ENCODE results near the gene PEA15.

PEA15 gene

DNA sequence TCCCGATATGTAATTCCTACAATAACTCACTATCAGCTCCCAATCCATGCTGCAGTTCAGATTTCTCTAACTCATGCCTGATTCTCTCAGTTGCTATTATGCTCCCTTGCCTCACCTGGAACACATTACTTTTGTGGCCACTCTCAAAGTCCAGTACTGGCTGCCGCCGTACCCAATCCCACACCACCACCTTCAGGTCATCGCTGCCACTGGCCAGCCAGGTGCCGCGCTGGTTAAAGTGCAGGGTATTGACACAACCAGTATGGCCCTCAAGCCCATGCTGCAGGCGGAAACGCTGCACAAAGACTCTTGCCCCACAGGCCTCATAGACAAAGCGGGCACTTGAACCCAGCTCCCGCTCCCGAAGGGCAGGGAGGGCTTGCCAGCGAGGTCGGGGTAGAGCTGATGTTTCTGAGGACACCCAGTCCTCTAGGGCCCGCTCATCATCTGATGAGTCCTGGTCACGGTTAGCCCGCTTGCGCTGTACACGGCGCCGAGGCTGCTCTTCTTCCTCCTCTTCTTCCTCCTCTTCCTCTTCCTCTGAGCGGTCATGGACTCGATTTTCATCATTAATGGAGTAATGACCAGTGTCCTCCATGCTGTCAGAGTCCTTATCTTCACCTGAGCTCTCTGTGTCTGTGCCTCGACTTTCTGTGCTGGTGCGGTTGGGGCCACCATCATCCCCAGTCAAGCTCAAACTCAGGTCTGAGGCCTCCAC is 34.6 kb downstream of the PEA15 start:
- DNase-seq (ENCODE audit: low read depth) = no peak

DNA sequence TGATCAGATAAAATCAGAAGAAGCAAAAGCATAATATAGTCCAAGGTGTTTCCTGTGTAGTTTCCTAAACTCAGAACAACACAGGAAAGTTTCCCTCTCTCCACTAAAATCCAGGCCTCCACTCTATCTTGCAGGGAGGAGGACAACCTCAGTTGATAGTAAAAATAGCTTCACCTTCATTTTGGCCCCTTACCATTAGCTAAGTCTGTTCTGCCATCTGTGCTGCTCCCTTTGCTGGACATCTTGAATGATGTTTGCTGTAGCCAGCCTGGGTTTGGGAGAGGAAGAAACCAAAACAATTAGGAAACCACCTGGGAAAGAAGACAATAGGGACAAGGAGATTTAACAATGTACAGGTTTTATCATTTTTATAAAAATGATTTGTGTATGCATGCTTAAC is 38.6 kb downstream of the PEA15 start:
- DNase-seq (ENCODE audit: low read depth) = no peak

DNA sequence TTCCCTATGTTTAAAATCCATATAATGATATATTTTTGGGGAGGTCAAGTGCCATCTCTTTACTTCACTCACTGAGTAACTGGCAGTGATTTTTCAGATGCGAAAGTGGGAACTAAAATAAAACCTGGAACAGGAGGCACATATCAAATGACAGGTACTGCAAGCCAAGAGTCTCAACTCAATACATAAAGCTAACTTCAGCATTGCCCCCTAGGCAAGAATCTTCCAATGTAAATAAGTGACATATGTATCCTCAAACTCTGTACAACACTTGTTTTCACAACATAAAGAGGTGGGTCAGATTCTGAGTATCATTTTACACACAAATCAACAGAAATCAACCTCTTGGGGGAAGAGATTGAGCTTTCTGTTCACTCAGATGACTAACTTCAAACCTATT is 39.0 kb downstream of the PEA15 start:
- no peak for DNase-seq (ENCODE audit: low read depth)

DNA sequence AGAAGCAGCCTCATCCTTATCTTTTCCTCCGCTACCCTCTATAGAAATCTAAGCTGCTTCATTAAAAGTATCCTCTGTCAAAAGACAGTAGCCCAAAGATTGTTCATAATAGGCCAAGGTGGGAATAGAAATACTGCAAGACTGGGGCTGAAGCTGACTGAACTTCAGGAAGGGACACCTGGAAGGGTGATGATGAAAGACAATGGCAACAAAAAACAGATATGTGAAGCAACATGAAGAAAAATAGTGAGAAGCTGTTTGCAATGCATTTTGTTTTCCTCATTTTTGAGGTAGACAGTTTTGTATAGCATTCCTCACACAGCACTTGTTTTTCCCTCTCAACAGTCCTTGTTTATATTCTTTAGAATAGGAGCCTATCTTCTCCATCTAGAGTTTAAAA is 40.2 kb downstream of the PEA15 start:
- DNase-seq (ENCODE audit: low read depth) = no peak

DNA sequence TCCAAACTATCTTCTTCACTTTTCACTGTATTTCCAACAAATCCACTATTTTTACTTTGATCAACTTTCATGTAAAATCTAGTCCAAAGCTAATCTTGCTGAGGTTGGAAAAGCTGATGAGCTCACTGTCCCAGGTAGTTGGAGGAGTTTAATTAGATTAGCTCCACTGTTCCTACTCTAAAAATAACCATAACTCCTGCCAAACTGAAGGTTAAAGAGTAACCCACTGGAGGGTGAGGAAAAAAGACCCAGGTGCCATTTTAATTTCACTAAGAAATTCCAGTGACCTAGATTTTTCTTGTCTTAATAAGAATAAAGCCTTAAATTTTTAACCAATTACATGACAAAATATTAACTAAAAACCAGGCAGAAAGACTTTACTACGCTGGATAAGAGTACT is 41.9 kb downstream of the PEA15 start:
- DNase-seq (ENCODE audit: low read depth) = no peak

DNA sequence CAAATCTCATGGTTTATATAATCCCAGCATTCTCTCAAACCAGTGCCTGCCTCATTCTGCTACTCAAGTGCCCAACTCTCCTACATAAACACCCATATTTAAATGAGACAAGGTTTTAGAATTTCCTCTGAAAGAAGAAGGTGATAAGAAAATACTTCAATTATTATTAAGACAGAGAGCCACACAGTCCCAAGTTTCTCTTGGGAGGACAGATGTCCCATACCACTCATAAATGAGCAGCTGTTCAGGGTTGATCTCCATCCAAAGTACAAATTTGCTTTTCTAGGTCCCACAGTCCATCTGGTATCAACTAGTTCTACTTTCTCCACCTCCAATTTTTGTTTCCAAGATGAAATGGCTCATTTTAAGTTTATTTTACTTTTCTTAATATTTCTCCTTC is 45.8 kb downstream of the PEA15 start:
- DNase-seq (ENCODE audit: low read depth) = no peak

DNA sequence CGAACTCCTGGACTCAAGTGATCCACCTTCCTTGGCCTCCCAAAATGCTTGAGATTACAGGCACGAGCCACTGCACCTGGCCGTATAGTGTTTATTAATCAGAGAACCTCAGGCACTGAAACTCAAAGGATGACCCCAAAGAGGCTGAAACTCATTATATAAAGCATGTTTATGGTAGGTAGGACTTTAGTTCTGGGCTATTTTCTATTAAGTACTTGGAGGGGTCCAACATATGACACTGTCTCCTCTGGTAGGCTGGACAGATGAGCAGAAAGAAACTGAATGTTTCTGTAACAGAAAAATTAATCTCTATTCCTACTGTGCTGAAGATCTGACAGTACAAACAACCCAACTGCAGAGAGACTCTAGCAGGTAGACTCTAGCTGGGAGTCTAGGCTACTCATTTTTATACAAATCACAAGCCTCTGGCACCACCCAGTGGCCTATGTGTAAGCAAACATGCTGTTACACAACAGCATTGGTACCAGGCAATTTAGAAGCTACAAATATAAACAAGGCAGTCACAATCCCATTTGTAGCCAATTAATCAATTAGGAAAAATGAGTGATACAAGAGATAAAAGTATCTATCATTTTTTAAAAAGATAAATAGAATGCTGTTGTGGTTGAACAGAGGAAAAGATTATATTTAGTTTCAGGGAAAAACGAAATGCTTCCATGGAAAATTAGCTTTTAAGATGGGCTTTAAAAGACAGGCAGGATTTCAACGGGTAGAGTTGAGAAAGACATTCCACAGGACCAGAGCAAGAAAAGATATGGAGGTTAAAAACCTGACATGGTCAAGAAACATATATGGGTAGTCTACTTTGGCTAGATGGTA is 46.7 kb downstream of the PEA15 start:
- DNase-seq (ENCODE audit: low read depth) = no peak

DNA sequence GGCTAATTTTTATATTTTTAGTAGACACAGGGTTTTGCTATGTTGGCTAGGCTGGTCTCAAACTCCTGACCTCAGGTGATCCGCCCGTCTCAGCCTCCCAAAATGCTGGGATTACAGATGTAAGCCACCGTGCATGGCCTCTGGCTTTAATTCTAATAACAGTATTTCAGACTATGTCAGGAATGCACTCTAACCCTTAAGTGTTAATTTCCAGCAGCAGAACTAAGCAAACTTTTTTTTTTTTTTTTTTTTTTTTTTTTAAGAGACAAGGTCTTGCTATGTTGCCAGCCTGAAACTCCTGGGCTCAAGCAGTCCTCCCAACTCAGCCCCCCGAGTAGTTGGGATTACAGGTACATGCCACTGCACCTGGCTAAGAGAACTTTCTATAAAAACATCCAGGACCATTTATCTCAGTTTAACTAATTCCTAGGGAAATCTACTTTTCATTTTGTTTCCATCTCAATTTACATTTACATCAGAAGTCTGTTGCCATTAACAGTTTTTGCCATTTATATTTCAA is 50.7 kb downstream of the PEA15 start:
- no peak for DNase-seq (ENCODE audit: low read depth)

DNA sequence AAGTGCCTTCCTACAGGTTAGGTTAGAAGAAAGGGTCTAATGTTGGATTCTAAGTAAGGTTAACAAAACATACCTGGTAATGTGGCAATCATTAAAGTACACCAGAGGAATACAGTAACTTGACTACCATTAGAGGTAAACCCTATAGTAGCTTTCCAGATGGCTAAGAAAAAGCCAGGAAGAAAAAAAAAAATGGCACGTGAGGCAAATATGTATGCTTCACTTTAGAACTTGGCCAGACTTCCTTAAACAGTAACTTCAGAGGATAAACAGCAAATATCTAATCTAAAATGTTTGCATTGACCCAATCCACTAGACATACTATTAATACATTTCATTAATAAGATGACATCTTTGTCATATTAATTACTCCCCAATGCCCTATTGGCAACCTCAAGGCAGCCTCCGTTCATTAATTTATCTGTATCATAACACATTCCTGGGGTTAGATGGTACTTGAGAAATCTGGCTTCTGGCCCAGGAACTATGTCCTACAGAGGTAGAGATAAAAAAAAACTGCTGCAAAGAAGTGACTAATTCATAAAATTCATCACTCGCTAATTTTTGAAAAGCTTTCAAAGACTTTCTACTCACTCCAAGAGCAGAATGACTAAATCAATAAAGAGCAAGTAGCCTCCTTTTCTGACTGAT is 51.3 kb downstream of the PEA15 start:
- DNase-seq (ENCODE audit: low read depth) = no peak

DNA sequence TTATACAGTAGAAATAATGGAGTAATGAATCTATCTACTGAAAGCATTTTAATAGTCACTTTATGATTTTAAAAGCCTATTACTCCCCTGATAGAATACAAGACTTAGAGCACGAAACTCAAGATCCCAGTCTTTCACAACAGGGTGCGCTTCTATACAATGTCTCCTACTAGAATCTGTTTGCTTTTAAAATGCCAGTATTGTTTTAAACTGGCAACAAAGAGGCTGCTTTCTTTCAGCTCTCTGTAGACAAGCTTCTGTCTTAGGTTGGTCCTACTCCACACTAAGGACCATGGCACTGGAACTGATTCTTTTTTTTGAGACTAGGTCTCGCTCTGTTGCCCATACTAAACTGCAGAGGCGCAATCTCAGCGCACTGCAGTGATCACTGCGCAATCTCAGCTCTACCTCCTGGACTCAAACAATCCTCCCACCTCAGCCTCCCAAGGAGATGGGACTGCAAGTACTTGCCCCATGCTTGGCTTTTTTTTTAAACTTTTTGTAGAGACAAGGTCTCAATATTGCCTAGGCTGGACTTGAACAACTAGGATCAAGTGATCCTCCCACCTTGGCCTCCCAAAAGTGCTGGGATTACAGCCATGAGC is 52.3 kb downstream of the PEA15 start:
- no peak for DNase-seq (ENCODE audit: low read depth)

DNA sequence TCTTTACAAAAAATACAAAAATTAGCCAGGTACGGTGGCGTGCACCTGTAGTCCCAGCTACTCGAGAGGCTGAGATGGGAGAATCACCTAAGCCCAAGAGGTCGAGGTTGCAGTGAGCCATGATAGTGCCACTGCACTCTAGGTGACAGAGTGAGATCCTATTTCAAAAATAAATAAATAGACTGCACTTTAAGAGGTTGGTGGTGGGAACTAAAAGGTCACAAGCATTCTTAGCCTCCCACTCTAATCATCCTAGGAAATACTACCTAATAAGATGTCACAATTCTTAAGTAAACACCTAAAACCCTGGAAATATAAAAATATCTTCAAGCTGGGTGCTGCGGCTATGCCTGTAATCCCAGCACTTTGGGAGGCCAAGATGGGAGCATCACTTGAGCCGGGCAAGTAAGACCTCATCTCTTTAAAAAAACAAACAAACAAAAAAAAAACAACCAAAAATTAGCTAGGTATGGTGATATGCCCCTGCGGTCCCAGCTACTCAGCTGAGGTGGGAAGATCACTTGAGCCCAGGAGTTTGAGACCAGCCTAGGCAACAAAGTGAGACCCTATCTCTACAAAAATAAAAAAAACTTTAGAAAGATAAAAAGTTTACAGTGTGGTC is 53.1 kb downstream of the PEA15 start:
- no peak for DNase-seq (ENCODE audit: low read depth)

DNA sequence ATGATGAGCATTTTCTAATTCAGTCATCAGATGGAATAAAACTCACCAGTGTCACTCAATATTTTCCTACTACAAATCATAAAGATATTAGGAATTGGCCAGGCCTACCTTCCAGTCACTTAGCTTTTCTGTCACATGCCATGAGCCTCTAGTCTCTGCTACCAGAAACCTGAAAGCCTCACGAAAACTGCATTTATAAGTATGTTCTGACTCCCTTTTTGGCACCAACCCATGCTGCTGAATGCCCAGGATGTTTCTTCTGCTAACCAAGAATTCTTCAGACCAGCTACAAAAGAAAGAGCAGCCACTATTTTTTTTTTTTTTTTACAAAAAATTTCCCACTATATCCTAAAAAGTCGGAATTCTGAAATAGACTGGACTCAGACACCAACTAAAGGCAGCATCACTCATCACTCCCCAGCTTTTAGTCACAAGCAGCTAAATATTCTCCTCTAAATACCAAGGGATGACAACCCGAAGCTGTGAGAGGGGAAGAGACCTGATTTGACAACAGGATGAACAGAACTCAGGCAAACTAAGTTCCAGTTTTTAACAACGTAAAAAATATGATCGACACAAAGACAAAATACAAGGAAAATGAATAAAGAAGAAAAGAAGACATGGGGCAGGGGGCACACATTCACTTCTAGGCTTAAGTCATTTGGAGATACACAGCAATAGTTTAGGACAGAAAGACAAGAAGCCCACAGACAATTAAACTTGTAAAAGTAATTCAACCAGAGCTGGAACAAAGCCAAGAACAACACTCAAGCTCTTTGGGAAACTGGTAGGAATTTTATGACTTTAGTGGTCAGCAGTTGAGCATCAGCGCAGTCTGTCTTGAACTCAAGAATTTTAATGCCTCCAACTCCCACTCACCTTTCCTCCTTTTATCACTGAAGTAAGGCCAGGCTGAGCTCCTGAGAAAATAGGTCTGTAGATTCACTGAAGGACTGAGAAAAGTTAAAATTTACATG is 55.5 kb downstream of the PEA15 start:
- DNase-seq (ENCODE audit: low read depth) = no peak

DNA sequence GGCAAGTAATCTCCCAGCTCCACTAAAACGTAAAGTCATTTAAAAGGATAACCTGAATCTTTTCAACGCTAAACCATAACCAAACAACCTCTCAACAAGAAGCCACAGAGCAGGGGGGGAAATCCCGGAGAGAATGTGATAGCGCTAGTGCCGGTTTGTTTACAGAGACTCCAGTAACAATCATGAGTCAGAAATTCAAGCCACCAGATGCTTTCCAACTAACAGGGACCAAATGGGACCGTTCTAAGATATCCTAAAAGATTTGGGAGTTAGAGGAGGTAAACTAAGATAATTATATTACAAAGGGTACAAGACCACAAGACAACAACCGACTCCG is 56.3 kb downstream of the PEA15 start:
- no peak for DNase-seq (ENCODE audit: low read depth)

DNA sequence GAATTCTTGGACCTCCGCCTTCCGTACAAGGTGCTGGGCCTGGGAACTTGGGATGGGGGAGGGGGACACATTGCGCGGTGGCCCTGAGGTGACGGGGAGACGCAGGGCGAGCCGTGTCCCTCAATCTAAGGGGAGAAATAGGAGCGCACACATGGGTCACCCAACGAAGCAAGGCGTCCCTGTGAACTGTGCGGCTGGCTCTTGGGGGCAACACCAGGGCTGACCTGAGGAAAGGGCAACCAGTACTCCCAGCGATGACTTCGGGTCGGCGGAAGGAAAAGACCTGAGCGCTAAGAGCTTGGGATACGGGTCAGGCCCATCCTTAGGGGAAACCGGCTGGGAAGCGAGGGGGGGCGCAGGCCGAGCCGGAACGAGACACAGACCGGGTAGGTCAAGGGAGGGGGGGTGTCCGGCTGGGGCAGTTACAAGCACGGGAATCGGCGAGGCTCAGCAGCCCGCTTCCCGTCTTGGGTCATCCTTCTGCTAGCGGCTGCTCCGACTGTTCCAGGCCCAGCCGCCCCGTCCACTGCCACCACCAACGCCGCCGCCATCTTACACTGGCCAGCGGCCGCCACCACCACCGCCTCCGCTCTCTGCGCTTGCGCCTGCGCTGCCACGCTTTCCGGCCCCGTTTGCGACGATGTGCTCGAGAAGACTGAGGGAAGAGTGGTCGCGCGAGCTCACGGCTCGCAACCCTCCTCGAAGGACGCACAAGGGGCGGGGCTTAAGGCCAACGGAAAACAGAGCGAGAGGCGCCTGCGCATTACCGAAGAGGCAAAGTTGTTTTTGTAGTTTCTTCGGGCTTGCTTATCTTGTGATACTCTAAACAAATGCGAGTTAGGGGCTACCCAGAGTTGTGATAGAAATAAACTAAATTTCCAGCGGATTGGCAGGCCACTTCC is 57.0 kb downstream of the PEA15 start, which contains the start of gene DCAF8:
Gene DCAF8 (minus strand): TSS at position 657 of the 902 bp plus-strand sequence. CDS start 18,541 bp downstream, outside the sequence.
- peak; percentile 88 for DNase-seq (ENCODE audit: low read depth)

DNA sequence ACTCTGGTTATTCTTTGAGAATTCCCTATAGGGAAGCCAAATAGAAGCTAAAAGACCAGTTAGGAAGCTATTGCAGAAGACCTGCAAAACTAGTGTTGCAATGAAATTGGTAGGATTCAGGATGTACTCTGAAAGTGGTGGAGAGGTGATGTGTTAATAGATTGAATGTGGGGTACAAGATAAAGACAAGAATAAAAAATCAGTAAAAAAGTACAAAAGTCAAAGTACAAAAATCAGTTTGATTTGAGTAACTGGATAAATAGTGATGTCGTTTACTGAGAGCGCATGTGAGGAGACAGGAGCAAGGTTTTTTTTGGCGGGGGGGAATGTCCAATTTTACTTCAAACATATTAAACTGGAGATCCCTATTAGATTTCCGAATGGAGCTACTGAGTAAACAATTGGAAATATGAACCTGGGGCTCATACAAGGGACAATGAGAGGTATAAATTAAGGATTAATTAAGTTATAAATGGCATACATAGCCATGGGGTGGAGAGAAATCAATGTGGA is 59.7 kb downstream of the PEA15 start:
- no peak for DNase-seq (ENCODE audit: low read depth)
